ENCODE results near the gene RDH12. TPM values are rescaled to one million over a fixed set of nuclear protein-coding genes. Genes with fewer than 3 reads are reported as not detected.

The RDH12 gene
- total RNA-seq, 1 donor from 2014 or later: 1.7 TPM

GRCh38 chr14:67782090-67782489 lies 80.4 kb downstream of the RDH12 start:
- Mint-ChIP-seq H3K4me3 (ENCODE audit: low read depth) (no peak overlapping the region), H3K36me3 (ENCODE audit: insufficient read depth) (peaks cover 31% of the 10 kb centered on the region), H3K4me1 (ENCODE audit: low read depth) (no peaks in the 10 kb centered on the region), H3K27ac (no peak overlapping the region), H3K9me3 (ENCODE audit: low read depth) (no peaks in the 10 kb centered on the region), H3K27me3 (no peaks in the 10 kb centered on the region)
- DNase-seq (ENCODE audit: low spot score, unreplicated experiment): no peak
- no peak for TF ChIP-seq CTCF (IDR thresholded peaks at IDR 0.05; ENCODE audit: unreplicated experiment)

Other genes starting within 250 kb of the RDH12 start
- 1.7 and 1.8 TPM in 2 replicates for gene TMEM229B, start 213.2 kb upstream of the RDH12 start, total RNA-seq
- gene PLEKHH1, start 168.6 kb upstream of the RDH12 start, total RNA-seq: 119 and 127 TPM in 2 replicates
- 18.9 and 22.0 TPM in 2 replicates for gene PIGH, start 101.6 kb upstream of the RDH12 start, total RNA-seq
- gene ARG2, start 82.0 kb upstream of the RDH12 start, total RNA-seq: 25.1 and 30.1 TPM in 2 replicates
- 88.5 and 99.0 TPM in 2 replicates for gene VTI1B, start 27.3 kb upstream of the RDH12 start, total RNA-seq
- gene RDH11, start 6.1 kb upstream of the RDH12 start, total RNA-seq: 99.9 and 103 TPM in 2 replicates
- gene ZFYVE26, start 114.7 kb downstream of the RDH12 start, total RNA-seq: 33.9 and 34.8 TPM in 2 replicates
- gene RAD51B, start 117.9 kb downstream of the RDH12 start, total RNA-seq: 24.7 and 24.9 TPM in 2 replicates